GM12873 (cell line): ENCODE measurements around the gene DIP2C.

Source experiments
- TF ChIP-seq, protein P1 (sequence below): IDR thresholded peaks from 2 replicates; pipeline ENCODE4 v1.5.1; 2012; ENCODE audit warnings: low read depth, mild to moderate bottlenecking, moderate library complexity, low read length, control low read depth; ENCODE audit not compliant: insufficient read depth; ENCODE audit errors: missing control alignments

Gene DIP2C

DNA sequence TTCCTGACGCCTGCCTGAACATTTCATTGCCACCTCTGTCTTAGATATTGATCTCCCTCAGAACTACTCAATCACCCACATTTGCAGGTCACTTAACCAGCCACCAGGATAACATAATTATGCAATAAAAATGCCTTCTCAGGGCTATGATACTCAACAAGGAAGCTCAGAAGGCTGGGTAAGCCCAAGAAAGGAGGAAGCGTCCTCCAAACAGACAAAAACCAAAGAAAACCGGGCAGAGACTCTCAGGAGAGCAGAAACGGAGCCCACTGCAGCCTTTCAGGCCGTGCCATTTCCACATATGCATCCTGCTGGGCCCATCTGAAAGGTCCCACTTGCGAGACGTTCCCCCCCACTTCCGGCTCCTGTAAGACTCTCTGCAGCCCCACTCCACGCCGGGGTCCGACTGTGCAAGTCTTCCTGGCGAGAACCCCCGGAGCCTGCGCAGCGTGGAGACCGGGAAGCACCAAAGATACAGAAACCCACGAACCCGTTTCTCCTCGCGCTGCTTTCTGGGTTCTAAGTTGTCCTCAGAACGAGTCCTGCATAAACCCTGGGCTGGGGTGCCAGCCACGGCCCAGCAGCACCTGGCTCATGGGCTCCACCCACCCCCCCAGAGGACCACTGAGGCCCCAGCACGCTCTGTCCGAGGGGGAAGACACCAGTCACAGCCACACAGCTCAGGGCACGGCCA is 83.7 kb downstream of the DIP2C start:
- TF ChIP-seq, protein P1, sequence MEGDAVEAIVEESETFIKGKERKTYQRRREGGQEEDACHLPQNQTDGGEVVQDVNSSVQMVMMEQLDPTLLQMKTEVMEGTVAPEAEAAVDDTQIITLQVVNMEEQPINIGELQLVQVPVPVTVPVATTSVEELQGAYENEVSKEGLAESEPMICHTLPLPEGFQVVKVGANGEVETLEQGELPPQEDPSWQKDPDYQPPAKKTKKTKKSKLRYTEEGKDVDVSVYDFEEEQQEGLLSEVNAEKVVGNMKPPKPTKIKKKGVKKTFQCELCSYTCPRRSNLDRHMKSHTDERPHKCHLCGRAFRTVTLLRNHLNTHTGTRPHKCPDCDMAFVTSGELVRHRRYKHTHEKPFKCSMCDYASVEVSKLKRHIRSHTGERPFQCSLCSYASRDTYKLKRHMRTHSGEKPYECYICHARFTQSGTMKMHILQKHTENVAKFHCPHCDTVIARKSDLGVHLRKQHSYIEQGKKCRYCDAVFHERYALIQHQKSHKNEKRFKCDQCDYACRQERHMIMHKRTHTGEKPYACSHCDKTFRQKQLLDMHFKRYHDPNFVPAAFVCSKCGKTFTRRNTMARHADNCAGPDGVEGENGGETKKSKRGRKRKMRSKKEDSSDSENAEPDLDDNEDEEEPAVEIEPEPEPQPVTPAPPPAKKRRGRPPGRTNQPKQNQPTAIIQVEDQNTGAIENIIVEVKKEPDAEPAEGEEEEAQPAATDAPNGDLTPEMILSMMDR, result no peak

DNA sequence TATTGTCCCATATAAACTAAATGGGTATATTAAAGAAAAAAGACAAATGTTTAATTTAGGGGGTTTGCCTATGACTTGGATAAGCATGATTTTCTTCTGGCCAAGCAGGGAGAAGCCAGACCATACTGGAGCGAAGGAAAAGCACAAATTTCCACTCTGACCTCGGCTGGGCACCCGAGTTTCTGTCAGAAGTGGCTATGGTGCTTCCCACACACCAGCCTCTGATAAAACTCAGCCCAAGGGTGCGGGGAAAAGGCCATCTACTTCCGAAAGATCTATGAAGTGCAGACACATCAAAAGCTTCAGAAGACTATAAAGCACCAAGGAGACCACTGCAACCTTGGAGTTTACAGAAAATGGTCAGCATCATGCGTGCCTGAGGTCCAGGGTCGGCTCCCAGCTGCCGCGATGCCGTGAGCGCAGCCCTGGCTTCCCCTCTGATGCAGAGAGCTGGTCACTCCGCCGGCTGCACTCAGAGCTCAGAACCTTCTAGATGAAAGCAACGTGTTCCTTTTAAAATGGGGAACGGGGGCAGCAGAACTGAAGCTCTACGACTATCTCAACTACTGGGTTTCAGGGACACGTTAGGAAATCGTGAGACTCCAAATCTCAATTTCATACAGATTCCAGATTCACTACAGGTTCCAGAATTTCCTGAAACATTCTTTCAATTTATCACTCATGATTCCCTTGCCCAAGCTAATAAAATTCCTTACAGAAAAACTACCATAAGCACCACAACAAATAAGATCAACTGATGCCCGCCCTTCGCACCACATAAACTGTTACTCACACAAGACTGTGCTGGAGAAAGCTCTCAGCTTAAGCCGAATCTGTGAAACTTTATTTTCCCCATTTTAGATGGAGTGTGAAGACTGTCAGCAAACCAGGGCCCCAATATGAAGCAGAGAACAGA is 84.5 kb downstream of the DIP2C start:
- TF ChIP-seq, protein P1, result no peak

DNA sequence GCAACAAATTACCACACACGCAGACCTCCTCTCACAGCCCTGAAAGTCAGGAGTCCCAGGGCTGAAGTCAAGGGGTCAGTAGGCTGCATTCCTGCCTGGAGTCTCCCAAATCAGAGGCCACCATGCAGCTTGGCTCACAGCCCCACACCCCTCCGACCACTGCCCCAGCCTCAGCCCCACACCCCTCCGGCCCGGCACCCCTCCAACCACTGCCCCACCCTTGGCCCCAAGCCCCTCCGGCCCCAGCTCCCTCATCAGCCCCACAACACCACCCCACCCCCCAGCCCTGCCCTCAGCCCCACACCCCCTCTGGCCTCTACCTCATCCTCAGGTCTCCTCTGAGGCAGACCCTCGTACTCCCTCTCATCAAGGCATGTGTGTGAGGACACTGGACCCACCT is 85.7 kb downstream of the DIP2C start:
- TF ChIP-seq, protein P1, result no peak

DNA sequence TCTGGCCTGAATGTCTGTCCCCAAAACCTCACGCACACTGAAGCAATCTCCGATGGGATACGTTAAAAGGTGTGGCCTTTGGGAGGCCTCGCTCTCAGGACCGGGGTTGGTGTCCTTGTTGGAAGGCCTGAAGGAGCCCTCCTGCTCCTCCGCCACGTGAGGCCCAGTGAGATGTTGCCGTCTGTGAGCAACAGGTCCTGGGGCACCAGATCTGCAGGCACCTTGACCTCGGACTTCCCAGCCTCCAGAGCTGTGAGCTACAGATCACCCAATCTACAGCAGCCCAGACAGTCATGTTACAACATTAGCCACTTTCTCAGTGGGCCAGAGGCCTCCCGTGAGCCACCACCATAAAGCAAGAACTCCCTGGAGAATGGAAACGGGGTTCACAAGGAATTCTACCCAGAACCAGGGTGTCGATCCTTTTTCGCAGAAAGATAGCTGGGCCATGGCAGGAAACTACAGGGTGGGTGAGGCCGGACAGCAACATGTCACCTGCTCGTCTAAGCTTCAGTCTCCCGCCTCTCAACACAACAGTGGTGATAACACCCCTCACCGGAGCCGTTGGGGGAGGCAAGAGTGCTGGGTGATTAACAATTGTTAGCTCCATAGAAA is 87.0 kb downstream of the DIP2C start:
- TF ChIP-seq, protein P1, result no peak

DNA sequence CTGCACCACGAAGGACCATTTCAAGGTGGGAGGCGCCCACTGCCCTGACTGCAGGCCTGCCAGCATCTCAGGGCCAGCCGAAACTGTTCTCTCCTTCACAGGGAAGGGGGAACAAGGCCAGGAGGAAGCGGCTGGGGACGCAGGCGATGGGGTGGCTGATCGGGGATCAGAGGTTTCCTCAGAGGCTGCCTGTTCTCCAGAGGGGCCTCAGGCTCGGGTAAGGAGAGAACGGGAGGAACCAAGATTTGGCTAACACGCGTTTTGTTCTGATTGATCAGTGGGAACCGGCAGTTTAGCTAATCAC is 87.9 kb downstream of the DIP2C start:
- TF ChIP-seq, protein P1, result no peak

DNA sequence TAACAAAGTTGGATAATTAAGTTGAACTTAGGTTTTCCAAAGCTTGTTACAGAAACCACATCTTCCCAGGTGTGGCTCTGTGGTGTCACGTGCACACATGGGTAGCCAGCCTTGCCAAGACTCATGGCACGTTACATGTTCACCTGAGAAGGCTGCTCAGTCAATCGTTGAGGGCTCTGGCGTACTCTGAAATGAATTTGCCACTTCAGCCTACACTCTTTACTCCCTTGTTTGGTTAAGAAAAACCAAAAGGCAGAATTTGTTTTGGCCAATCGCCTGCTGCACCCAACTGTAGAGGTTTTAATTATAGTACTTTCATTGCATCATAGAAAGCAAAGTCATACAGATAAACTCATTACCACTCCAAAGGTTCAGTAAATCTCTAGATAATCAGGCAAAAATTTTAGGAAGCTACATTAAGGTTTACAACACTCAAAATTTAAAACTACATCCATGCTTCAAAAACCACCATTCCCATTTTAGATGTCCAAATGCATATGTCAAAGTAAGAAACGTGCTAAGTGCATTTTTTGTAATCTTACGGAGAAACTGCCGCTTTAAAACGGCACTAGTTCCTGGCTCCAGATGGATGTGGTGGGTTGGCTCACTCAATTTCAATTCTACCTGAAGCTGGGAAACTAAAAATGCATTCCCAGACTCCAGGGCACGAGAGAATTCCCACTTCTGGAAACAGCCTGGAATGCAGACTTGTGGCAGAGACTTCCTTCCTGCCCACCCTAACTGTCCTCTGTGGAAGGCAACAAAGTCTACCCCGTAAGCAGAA is 88.4 kb downstream of the DIP2C start:
- TF ChIP-seq, protein P1, result no peak

DNA sequence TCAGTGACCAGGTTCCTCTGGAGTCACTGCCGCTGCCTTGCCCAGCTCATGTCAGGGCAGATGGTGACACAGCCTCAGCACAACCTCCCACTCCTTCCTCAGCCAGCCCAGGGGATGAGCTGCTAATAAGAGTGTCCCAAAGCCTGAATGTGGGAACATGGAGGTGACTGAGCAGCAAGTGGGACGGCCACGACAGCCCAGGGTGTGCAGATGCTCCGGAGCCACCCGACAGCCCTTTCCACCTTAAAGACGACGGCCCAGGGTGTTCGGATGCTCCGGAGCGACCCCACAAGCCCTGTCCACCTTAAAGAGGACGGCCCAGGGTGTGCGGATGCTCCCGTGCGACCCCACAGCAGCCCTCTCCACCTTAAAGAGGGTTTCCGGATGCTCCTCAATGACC is 89.2 kb downstream of the DIP2C start:
- TF ChIP-seq, protein P1, result no peak
